Panc1 (cell line): ENCODE data around the gene TLE7. TPM values are rescaled to one million over a fixed set of nuclear protein-coding genes. Genes with fewer than 3 reads are reported as not detected.

Experiments used
- ATAC-seq: fragments of 200-7000 bp; cut with Tn5 transposase; 2 replicates; pipeline ENCODE4 v1.9.1; 2020; ENCODE audit warnings: mild to moderate bottlenecking, moderate library complexity
- BruUV-seq: library from RNA; stranded (reverse); fragments of 400-500 nt; replicated peaks from 2 replicates; lab custom pipeline; 2021; lab: Mats Ljungman, UMichigan
- CTCF ChIA-PET: fragments of 300-600 bp; sonication (Branson Sonifier 250); formaldehyde crosslinking; loops from one replicate; lab custom pipeline; 2022; ENCODE audit warnings: antibody characterized with exemption; lab: Charles Lee
- POLR2A ChIA-PET: fragments of 300-600 bp; sonication (Branson Sonifier 250); formaldehyde crosslinking; loops from one replicate; lab custom pipeline; 2022; ENCODE audit warnings: antibody characterized with exemption; lab: Charles Lee
- DNase-seq: peaks from one replicate; pipeline ENCODE4 v3.0.0-alpha.2; 2010; ENCODE audit warnings: low read depth, low spot score
- H3K27ac ChIP-seq: 2 replicates; pipeline ENCODE4 v1.5.1; 2011; ENCODE audit warnings: mild to moderate bottlenecking, low read length, inconsistent platforms
- H3K27me3 ChIP-seq: fragments of 200-500 bp; sonication (Bioruptor generic); 2 replicates; pipeline ENCODE4 v1.6.0; 2014; ENCODE audit warnings: low read length, inconsistent platforms; ENCODE audit not compliant: control insufficient read depth, insufficient read depth
- H3K36me3 ChIP-seq: fragments of 200-500 bp; sonication (Bioruptor generic); 2 replicates; pipeline ENCODE4 v1.5.1; 2014; ENCODE audit warnings: inconsistent platforms, mild to moderate bottlenecking, low read length, moderate library complexity; ENCODE audit not compliant: control insufficient read depth, insufficient read depth
- H3K4me1 ChIP-seq: 2 replicates; pipeline ENCODE4 v1.5.1; 2011; ENCODE audit warnings: inconsistent platforms, mild to moderate bottlenecking, low read length, moderate library complexity; ENCODE audit not compliant: control insufficient read depth, insufficient read depth
- H3K4me3 ChIP-seq, 2 experiments: 2 replicates each; pipeline ENCODE4 v1.5.1; 2011 to 2012; ENCODE audit warnings: low read depth in 2 of 2, low read length in 2 of 2, mild to moderate bottlenecking in 2 of 2, inconsistent platforms in 1 of 2, moderate library complexity in 1 of 2
- H3K9me3 ChIP-seq: fragments of 200-500 bp; sonication (Bioruptor generic); 2 replicates; pipeline ENCODE4 v1.5.1; 2014; ENCODE audit warnings: low read depth, mild to moderate bottlenecking, inconsistent platforms, low read length, moderate library complexity; ENCODE audit not compliant: control insufficient read depth, insufficient read depth
- POLR2AphosphoS5 ChIP-seq: IDR thresholded peaks from 2 replicates; pipeline ENCODE4 v1.6.1; 2012; ENCODE audit warnings: mild to moderate bottlenecking, low read depth, low read length, moderate library complexity
- SIN3A ChIP-seq: IDR thresholded peaks from 2 replicates; pipeline ENCODE4 v1.6.1; 2012; ENCODE audit warnings: low read depth, mild to moderate bottlenecking, low read length, moderate library complexity, borderline replicate concordance; ENCODE audit not compliant: insufficient read depth
- TCF7L2 ChIP-seq: IDR thresholded peaks from 2 replicates; pipeline ENCODE4 v1.6.1; 2011; ENCODE audit warnings: mild to moderate bottlenecking, low read depth, low read length, inconsistent platforms
- in situ Hi-C: cut with HindIII; loops from 2 replicates; pipeline ENCODE4 v1.10.0; 2016; ENCODE audit warnings: low sequenced_read_pairs, low pct_unique_long_range_greater_than_20kb
- intact Hi-C: fragments of 100-400 bp; cut with micrococcal nuclease; formaldehyde crosslinking; loops from one replicate; pipeline ENCODE4 v1.10.0; 2022; ENCODE audit not compliant: unreplicated experiment
- total RNA-seq: library from RNA; stranded (reverse); gene quantifications from one replicate; pipeline ENCODE4 v1.2.1, GENCODE V29; 2021; ENCODE audit not compliant: unreplicated experiment
- TF ChIP-seq, protein P1 (sequence below), 2 experiments: IDR thresholded peaks; 2 replicates each; pipeline ENCODE4 v1.6.1; 2011 to 2012; ENCODE audit warnings: low read depth in 2 of 2, control low read depth in 1 of 2, low read length in 1 of 2, mild to moderate bottlenecking in 1 of 2, moderate library complexity in 1 of 2; ENCODE audit not compliant: insufficient read depth in 1 of 2
- TF ChIP-seq, protein P2 (sequence below): fragments of 450-650 bp; IDR thresholded peaks from 2 replicates; pipeline ENCODE4 v1.5.1; 2017; ENCODE audit warnings: mild to moderate bottlenecking

TLE7 gene
- total RNA-seq, 1 experiment from 2014 or later = not detected

DNA sequence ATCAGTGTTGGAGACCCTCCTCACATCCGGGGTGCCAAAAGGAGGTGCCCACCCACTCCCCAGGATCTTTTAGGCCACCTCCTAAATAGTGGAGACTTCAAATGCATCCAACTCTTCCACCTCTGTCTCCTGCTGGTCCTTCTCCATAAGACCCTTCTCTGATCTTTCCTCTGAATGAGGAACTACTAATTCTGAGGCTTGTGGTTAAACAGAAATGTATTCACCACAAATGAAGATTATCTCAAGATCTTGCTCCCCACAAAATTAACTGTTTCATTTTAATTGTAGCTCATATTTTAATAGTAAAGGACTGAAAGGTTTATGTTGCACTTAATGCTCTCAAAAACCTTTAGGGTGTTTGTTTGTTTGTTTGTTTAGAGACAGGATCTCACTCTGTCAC is 34.1 kb downstream of the TLE7 start:
- BruUV-seq = no TSS peak
- POLR2A ChIA-PET = no interaction called here
- TF ChIP-seq SIN3A = no peak
- TF ChIP-seq, protein P1, sequence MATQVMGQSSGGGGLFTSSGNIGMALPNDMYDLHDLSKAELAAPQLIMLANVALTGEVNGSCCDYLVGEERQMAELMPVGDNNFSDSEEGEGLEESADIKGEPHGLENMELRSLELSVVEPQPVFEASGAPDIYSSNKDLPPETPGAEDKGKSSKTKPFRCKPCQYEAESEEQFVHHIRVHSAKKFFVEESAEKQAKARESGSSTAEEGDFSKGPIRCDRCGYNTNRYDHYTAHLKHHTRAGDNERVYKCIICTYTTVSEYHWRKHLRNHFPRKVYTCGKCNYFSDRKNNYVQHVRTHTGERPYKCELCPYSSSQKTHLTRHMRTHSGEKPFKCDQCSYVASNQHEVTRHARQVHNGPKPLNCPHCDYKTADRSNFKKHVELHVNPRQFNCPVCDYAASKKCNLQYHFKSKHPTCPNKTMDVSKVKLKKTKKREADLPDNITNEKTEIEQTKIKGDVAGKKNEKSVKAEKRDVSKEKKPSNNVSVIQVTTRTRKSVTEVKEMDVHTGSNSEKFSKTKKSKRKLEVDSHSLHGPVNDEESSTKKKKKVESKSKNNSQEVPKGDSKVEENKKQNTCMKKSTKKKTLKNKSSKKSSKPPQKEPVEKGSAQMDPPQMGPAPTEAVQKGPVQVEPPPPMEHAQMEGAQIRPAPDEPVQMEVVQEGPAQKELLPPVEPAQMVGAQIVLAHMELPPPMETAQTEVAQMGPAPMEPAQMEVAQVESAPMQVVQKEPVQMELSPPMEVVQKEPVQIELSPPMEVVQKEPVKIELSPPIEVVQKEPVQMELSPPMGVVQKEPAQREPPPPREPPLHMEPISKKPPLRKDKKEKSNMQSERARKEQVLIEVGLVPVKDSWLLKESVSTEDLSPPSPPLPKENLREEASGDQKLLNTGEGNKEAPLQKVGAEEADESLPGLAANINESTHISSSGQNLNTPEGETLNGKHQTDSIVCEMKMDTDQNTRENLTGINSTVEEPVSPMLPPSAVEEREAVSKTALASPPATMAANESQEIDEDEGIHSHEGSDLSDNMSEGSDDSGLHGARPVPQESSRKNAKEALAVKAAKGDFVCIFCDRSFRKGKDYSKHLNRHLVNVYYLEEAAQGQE (IDR thresholded peaks at IDR 0.05; ENCODE audit: insufficient read depth in 1 of 2, low read depth in 2 of 2, low read length in 1 of 2) = no peak
- TF ChIP-seq, protein P2, sequence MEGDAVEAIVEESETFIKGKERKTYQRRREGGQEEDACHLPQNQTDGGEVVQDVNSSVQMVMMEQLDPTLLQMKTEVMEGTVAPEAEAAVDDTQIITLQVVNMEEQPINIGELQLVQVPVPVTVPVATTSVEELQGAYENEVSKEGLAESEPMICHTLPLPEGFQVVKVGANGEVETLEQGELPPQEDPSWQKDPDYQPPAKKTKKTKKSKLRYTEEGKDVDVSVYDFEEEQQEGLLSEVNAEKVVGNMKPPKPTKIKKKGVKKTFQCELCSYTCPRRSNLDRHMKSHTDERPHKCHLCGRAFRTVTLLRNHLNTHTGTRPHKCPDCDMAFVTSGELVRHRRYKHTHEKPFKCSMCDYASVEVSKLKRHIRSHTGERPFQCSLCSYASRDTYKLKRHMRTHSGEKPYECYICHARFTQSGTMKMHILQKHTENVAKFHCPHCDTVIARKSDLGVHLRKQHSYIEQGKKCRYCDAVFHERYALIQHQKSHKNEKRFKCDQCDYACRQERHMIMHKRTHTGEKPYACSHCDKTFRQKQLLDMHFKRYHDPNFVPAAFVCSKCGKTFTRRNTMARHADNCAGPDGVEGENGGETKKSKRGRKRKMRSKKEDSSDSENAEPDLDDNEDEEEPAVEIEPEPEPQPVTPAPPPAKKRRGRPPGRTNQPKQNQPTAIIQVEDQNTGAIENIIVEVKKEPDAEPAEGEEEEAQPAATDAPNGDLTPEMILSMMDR = no peak
- no peak for TF ChIP-seq TCF7L2
- TF ChIP-seq POLR2AphosphoS5 = no peak
- no peak for DNase-seq
- H3K9me3 ChIP-seq = no peaks in the 10 kb centered on the region
- ATAC-seq = no peak
- H3K36me3 ChIP-seq = no peaks in the 10 kb centered on the region
- no peaks in the 10 kb centered on the region; the same call in 1 of the 2 replicates for H3K27me3 ChIP-seq
- CTCF ChIA-PET = no interaction called here
- in situ Hi-C loops = no loop called here
- intact Hi-C loops = no loop called here
- H3K4me3 ChIP-seq = no peak overlapping the region
- H3K4me1 ChIP-seq = no peaks in the 10 kb centered on the region; the same call in 1 of the 2 replicates
- no peak overlapping the region for H3K27ac ChIP-seq

DNA sequence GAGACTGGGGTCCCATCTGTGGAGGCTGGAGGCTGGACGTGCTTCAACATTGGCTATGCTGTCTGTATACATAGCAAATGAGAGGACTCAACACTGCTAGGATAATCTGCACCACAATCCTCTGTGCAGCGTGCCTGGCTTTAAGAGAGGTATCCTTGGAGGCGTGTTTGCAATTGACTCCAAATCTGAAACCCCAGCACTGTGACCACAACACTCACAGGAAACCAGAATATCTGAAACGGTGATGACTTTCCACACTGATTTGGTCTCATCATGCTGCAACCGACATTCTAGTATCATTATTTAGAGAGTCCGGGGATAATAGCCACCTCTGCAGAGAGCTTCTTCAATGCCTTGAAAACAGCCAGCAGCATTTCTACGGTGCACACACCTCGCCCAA is 35.1 kb downstream of the TLE7 start:
- in situ Hi-C loops = no loop called here
- H3K27me3 ChIP-seq = no peaks in the 10 kb centered on the region; the same call in 1 of the 2 replicates

More for the DNA sequence above, 35.1 kb downstream of the TLE7 start:
- TF ChIP-seq, protein P1 (IDR thresholded peaks at IDR 0.05; ENCODE audit: insufficient read depth in 1 of 2, low read depth in 2 of 2, low read length in 1 of 2) = no peak
- TF ChIP-seq SIN3A (no peak), TCF7L2 (no peak), POLR2AphosphoS5 (no peak)
- TF ChIP-seq, protein P2 = no peak
- Histone ChIP-seq H3K36me3 (no peaks in the 10 kb centered on the region), H3K4me1 (no peaks in the 10 kb centered on the region), H3K27ac (no peak overlapping the region), H3K4me3 (no peak overlapping the region), H3K9me3 (no peaks in the 10 kb centered on the region)
- CTCF ChIA-PET = no interaction called here
- intact Hi-C loops = no loop called here
- DNase-seq (no peak), ATAC-seq (no peak)
- BruUV-seq = no TSS peak
- POLR2A ChIA-PET = no interaction called here
